ENCODE results near the gene XPNPEP1.

GRCh38 chr10:109853921-109854320 is 69.4 kb downstream of the XPNPEP1 start:
- TF ChIP-seq GATA2 (IDR thresholded peaks at IDR 0.05; ENCODE audit: low read depth, low read length), result no peak
- no peak for TF ChIP-seq GATA3 (IDR thresholded peaks at IDR 0.05; ENCODE audit: low read depth, low read length)
